IPS-11a (cell line): ENCODE measurements around the gene GCKR.

Source experiments
- H3K4me3 ChIP-seq: one replicate; pipeline ENCODE4 v1.5.1; 2013; ENCODE audit warnings: low read depth, low read length, control low read depth

The GCKR gene, protein sequence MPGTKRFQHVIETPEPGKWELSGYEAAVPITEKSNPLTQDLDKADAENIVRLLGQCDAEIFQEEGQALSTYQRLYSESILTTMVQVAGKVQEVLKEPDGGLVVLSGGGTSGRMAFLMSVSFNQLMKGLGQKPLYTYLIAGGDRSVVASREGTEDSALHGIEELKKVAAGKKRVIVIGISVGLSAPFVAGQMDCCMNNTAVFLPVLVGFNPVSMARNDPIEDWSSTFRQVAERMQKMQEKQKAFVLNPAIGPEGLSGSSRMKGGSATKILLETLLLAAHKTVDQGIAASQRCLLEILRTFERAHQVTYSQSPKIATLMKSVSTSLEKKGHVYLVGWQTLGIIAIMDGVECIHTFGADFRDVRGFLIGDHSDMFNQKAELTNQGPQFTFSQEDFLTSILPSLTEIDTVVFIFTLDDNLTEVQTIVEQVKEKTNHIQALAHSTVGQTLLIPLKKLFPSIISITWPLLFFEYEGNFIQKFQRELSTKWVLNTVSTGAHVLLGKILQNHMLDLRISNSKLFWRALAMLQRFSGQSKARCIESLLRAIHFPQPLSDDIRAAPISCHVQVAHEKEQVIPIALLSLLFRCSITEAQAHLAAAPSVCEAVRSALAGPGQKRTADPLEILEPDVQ

DNA sequence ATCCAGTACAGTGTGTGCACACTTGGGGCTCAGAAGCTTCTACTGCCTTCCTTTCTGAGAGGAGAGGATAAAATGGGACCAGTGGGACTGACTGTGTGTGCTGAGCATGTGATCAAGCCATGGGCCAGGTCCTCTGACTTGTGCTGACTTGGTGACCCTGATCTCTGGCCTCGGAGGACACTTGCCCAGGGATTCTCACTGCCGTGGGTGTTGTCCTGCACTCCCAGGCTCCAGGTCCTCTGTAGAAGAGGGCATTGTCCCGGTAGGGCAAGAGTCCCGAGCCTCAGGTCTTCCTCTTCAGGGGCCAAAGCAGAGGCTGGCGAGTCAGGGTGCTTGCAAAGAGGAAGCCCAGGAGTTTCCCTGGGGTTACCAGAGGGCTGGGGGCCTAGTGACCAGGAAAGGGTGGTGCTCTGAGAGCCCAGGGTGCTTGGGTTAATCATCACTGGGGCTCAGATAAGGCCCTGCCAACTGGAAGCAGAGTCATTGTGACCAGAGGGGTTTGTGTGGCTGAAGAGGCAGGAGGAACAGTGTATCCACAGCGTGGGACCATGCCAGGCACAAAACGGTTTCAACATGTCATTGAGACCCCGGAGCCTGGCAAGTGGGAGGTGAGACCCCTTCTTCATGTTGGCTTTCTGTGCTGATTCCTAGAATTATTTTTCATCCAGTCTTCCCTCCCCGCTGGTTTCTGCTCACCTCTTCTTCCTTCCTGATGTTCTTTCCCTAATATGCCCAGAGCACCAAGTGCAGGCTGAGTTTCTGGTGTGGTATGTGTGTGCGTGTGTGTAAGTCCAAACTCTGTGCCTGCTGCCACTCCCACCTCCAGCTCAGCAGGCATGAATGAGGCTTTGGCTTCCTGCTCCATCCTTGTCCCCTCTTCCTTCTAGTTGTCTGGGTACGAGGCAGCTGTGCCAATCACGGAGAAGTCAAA, at the start of gene GCKR:
GCKR (plus strand) TSS at position 483 of the 931 bp plus-strand sequence; CDS start at position 549, 66 bp downstream.
- peak within 1 kb of the TSS; percentile 69 for H3K4me3 ChIP-seq

DNA sequence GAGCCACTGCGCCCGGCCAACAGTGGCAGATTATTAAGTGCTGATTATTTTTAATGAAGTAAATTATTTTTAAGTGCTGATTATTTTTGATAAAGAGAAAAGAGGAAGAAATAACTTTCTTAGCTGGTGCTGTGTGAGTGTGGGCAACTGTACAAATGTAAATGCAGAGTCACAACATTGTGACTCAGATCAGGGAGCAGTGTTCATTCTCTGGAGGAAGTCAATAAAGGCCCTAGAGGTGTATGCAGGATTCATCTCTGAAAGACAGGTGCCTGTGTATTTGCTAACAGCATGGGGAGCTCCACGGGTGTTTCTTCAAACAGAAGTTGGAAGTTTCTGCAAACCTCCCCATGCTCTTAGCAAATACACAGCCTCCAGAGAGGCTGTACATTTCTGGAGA, 48.3 kb upstream of the GCKR start:
- no peak overlapping the region for H3K4me3 ChIP-seq

DNA sequence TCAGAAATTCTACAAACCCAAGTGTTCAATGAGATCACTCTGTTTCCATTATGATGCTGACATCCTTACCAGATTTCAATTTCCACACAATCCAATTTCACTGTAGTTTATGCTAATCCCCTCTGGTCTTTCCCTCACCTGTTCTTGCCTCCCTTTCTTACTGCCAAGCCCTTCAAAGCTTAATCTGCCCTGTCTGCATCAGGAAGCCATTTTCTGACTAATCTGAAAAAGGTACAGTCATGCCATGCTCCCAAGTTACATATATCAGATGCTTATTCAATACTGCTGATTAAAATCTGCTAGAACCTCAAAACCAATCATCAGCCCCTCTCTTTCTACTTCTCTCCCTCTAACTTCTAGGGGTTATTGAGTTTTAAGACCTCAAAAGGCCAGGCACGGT, 45.5 kb upstream of the GCKR start:
- no peak overlapping the region for H3K4me3 ChIP-seq

DNA sequence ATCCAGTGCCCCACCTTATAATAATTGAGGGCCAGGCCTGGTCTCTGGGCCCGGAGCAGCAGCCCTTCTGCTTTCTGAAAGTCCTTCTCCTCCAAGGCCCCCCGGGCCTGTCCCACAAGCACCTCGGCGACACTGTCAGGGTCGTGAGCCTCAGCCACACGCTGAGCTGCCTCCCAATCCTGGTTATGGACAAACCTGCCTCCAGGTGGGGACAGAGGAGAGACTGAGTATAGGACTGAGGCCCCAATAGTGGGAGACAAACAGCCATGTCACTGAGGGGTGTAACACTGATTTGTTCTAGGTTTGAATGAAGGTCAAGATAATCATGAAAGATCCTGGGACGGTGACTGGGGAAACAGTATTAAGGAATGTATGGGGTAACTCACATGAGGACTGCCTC, 42.7 kb upstream of the GCKR start:
- H3K4me3 ChIP-seq, result no peak overlapping the region

DNA sequence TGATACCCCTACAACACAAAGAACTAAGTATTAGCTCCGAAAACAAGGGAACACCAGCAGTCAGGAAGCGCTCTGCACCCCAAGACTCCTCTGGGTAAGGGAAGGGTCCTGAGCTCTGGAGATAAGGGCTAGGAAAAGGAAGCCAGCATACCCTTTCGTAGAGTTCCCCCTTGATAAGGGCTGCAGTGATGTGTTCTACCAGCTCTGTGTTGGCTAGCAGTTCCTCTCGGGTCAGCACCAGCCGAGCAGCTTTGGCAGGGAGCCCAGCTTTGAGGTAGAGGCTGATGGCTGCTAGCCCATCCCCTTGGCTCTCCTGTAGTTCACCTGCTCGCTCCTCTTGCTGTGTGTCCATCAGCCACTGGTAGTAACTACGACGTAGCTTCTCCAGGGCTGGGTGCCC, 35.5 kb upstream of the GCKR start:
- no peak overlapping the region for H3K4me3 ChIP-seq

DNA sequence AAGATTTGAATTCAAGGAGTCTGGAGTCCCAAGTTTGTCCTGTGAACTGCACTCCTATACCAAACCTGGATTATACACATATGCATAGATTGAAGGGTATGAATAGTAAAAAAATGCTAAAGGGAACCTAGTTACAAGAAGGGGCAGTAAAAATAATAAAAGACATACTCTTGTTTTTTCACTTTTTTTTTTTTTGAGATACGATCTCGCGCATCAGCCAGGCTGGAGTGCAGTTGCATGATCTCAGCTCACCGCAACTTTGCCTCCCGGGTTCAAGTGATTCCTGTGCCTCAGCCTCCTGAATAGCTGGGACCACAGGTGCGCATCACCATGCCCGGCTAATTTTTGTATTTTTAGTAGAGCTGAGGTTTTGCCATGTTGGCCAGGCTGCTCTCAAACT, 32.2 kb upstream of the GCKR start:
- no peak overlapping the region for H3K4me3 ChIP-seq

DNA sequence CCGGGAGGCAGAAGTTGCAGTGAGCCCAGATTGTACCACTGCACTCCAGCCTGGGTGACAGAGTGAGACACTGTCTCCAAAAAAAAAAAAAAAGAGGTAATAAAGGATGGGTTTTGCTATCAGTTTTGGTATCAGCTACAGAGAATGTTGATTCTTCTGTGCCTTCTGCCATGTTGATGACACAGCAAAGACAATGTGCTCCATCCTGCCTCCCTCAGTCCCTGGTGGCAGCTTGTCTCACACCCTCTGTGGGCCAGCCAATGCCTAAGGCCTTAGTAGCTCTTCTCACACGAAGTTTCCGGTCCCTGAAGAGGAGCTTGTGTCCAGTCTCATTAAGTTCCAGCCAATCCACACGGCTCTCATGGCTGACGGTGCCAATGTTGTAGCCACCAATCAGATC, 24.7 kb upstream of the GCKR start:
- no peak overlapping the region for H3K4me3 ChIP-seq

DNA sequence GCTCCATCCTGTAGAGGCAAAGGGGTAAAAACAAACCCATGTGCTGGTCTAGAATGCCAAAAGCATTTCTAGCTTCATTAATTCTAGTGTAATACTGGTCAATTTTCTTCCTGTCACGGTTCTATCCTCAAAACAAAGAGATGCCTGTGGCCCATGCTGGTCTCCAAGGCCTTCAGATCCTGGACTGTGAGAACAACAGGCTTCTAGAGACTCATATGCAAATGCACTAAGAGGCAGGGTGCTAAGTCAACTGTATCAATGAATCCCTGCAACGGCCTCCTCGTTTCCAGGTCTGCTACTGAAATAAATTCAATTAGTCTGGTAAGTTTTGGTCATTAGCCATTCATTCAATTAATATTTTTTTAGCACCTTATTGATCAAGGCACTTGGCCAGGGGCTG, 11.1 kb upstream of the GCKR start:
- H3K4me3 ChIP-seq, result no peak overlapping the region

DNA sequence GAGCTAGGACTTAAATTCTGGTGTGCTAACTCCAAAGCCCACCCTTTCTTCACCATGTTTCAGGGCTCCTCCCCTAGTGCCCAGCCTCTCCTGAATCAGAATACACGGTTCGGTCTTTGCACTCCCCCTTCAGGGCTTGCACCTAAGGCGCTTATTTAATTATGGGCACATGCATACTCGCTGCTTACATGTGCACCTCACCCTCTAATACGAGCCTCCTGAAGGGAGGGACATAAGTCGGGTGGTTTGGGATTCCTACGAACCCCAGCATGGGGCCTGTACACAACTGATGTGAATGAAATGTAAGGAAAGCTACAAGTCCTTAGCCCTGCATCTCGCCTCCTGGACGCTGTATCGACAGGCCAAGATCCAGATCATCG, 7.5 kb upstream of the GCKR start:
- peak overlapping the region; percentile 68 for H3K4me3 ChIP-seq

DNA sequence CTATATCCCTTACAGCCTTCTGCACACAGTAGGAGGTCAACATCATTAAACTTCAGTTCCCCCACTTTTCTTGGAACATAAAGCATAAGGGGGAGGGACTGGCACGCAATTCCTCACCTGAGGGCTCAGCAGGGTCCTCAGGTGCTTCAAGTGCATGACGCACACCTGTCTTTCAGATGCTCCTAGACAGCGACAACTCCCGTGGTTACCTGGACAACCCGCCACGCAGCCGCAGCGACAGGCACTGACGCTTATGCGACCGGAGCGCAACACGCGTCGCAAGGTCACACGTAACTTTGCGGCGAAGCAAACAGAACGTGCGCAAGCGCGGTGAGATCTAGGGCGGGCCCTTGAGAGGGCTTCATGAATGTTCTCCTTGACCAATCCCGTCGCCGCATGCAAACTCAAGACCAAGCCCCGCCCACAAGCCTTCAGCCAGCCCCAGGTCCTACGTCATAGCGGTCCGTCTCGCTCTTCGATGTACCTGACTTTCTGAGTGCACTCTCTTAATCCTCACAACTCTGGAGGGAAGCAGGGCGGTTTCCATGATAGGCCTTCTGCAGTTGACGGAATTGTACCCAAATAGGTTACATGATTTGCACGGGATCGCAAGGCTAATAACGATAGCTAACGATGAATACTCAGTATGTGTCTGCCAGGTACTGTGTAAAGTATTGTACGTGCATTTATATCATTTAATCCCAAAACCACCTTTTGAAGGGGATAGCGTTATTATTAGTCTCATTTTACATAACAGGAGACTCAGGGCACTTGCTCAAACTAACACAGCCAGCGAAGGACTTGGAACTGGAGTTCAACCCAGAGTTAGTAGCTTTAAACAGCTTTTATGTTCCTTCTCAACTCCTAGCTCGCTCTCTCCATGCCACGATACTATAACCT, 6.9 kb upstream of the GCKR start, which contains the start of gene IFT172:
IFT172 (minus strand) TSS at position 246 of the 900 bp plus-strand sequence; CDS start at position 156, 90 bp downstream.
- peak within 1 kb of the TSS; percentile 68 for H3K4me3 ChIP-seq

DNA sequence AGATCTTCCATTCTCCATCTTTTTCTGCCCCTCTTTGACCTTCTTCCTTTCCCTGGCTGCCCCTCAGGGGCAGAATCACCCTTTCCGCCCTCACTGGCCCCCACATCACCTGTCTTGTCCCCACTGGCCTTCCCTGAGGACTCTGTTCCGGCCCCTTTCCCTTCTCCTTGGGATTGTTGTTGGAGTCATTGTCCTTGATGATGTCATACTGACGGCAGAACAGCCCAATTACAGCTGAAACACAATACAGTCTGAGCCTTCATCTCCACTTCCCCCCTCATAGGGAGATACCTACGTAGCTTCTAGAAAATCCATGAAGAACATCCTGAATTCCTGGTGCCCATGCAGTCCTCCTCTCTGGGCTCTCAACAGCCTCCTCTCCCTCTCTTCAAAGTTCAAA, 4.1 kb upstream of the GCKR start:
- H3K4me3 ChIP-seq, result no peak overlapping the region

DNA sequence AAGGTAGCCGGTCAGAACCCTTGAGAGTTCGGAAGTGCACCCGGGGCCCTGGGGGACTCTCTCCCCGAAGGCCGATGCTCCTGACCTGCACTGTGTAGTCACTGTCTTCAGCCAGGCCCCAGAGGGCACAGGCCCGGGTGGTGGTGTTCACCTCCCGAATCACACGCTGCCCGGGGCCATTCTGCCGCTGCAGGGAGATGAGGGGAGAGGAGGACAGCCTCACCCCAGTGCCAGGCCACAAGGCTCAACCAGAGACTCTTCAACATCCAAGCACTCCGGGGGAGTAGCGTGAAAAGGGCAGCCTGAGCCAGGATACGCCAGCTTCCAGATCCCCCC, 2.7 kb upstream of the GCKR start:
- no peak overlapping the region for H3K4me3 ChIP-seq

DNA sequence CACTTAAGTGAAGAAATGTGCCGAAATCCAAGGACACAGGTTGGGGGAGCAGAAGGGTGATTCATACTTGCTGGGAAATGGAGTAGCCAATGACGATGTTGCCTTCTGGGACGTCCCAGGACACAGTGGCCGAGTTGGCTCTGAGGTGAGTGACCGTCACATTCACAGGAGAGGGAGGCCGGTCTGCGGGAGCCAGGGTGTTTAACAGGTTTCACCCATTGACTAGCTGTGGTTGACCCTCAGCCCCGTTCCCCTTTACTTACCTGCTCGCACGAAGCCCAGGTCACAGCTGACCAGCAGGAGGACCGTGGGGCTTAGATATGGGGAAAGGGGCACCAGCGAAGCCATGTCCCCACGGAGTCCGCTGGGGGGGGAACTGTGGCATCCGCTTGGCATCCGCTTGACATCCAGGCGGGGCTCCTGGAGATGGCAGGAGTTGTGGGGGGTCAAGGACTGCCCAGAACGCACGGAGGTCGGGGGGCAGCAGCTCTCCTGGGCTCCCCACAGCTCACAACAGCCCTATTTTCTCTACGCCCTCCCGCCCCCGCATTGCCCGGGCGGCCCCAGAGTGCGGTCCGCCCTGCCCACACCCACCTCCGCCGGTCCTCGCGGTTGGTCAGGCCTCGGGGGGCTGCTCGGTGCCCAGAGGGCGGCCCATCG, 2.2 kb upstream of the GCKR start:
- H3K4me3 ChIP-seq, result peak overlapping the region; percentile 69

DNA sequence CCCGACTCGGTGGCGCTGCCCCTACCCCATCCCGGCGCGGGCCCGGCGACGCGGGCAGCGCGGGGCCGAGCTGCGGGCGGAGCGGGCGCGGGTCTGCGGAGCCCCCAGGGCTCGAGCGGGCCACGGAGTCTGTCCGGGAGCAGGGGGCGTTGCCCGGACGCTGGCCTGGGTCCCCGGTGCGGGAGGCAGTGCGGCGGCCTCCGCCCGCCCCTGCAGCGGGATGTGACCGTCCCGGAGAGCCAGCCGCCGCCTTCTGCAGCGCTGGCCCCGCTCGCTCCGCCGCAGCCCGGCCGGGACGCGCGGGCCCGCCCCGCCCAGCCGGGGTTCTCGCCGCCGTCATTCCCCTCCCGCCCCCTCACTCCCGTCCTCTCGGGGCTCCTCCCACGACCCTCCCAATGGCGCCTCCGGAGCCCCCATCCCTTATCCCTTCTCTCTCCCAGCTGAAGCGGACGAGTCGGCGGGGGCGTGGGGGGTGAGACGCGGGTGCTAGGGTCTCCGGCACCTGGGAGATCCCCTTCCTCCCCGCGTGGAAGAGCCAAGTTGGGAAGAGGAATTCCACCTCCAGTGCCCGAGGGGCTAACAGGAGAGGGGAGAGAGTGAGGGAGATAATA, 1.6 kb upstream of the GCKR start, which contains the start of gene FNDC4:
FNDC4 (minus strand) TSS at position 257 of the 611 bp plus-strand sequence. CDS start 521 bp downstream, outside the sequence.
- H3K4me3 ChIP-seq, result peak within 1 kb of the TSS; percentile 69

DNA sequence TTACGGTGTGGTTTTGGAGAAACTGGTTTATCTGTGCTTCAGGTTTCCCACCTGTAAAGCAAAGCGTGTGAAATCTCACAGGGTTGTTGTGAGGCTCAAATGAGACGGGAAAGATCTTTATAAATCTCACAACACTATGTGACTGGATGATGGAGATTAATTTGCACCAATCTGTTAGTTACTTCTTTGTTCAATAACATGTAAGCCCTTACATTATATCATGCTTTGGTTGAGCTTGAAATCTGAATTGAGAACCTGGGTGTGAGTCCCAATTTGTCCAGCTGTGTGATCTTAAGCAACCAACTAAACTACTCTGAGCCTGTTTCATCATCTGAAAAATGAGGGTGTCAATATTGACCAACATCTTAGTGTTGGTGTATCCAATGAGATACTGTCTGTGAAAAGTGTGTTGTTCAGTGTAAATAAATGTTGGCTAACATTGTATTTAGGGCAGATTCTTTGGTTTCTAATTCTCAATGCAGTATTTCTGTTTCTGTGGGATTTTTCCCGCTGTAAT, 741 bp upstream of the GCKR start:
- peak overlapping the region; percentile 69 for H3K4me3 ChIP-seq

DNA sequence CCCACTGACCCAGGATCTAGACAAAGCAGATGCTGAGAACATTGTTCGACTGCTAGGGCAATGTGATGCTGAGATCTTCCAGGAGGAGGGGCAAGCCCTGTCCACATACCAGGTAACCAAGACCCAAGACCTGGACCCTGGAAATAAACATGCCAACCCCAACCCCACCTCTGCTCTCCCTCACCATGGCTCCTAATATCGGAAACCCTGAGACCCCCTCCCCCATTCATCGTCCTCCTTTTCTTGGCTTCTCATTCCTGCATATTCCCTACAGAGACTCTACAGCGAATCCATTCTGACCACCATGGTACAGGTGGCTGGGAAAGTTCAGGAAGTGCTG, 619 bp downstream of the GCKR start:
- H3K4me3 ChIP-seq, result no peak overlapping the region

DNA sequence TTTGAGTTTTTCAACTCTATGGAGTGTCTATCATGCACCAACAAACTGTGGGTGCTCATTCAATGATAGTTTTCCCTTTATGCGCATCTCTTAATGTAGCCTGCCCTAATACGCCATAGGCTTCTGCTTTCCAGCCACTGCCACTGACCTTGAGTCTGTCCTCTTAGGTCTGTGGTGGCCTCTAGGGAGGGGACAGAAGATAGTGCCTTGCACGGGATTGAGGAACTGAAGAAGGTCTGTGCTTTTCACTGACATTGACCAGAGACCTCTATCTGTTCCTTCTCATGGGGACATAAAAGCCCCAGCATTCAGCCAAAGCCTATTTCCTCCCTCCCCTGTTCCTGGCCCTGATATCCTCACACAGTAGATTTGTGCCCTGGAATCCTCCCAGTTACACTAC, 2.3 kb downstream of the GCKR start:
- no peak overlapping the region for H3K4me3 ChIP-seq

DNA sequence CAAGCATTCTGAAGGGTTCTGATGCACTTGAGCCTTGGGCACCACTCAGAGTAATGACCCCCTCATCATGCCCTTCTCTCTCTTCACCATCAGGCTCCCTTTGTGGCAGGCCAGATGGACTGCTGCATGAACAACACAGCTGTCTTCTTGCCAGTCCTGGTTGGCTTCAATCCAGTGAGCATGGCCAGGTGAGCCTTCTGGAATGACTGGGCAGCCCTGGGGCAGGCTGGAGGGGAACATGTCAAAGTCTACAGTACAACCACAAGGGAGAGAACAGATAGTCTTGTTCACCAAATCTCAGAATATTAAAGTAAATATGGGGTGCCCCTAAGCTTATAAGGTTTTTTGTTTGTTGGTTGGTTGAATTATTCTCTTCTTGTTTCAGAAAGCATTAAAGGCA, 4.4 kb downstream of the GCKR start:
- H3K4me3 ChIP-seq, result no peak overlapping the region

DNA sequence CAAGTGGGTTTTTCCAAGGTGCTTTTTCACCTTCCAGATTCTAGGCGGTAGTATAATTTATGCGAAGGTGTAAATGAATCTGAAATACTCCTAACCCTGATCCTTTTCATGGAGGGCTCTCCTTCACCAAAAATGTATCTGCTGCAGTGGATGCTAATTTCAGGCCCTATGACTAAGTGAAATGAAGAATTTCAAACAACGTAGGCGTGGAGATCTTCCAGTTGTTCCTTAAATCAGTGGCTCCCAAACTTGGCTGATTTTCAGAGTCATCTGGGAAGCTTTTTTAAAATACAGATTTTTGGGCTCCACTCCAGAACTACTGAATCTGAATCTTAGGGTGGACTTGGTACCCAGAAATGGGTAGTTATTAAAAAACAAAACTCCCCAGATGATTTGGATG, 5.5 kb downstream of the GCKR start:
- no peak overlapping the region for H3K4me3 ChIP-seq
